HepG2 (cell line): Measurements from ENCODE around the gene RSPH1. TPM values are rescaled to one million over a fixed set of nuclear protein-coding genes. Genes with fewer than 3 reads are reported as not detected.

ENCODE experiments used
- ATAC-seq: fragments of 200-7000 bp; cut with Tn5 transposase; 3 replicates; pipeline ENCODE4 v1.9.1; 2020; ENCODE audit warnings: mild to moderate bottlenecking, moderate library complexity
- BruUV-seq: library from RNA; stranded (reverse); fragments of 400-500 nt; replicated peaks from 2 replicates; lab custom pipeline; 2021; lab: Mats Ljungman, UMichigan
- CTCF ChIA-PET: fragments of 300-600 bp; formaldehyde crosslinking; extraction: SDS; loops from one replicate; lab custom pipeline; 2021; ENCODE audit warnings: low total read pairs, inconsistent platforms, low intra/inter-chr PET ratio; lab: Yijun Ruan, JAX
- POLR2A ChIA-PET: fragments of 350-600 bp; sonication (Branson Sonifier 250); formaldehyde crosslinking; loops from one replicate; lab custom pipeline; 2020; ENCODE audit warnings: antibody characterized with exemption, inconsistent platforms; lab: Yijun Ruan, JAX
- DNase-seq: peaks from one replicate; pipeline ENCODE4 v3.0.0-alpha.2; 2015; ENCODE audit warnings: low spot score
- FAIRE-seq: peaks from 3 replicates; lab custom pipeline; 2011; peaks lifted over from hg19 to GRCh38; lab: Jason Lieb, UNC
- H2AFZ ChIP-seq: one replicate; pipeline ENCODE4 v1.6.1; 2011; ENCODE audit warnings: low read length, inconsistent platforms
- H3K27ac ChIP-seq: fragments of 300-600 bp; 3 replicates; pipeline ENCODE4 v1.8.0; 2011; ENCODE audit warnings: mixed run types, mild to moderate bottlenecking, mixed read lengths, low read length, inconsistent platforms; ENCODE audit not compliant: insufficient read depth; ENCODE audit errors: extremely low read length
- H3K27me3 ChIP-seq, 2 experiments: fragments of 200-600 bp in 1 of 2; 2 replicates in 1 of 2; 3 replicates in 1 of 2; pipeline versions ENCODE4 v1.6.0 to v1.8.0; 2011; ENCODE audit warnings: low read length in 2 of 2, mild to moderate bottlenecking in 2 of 2, moderate library complexity in 2 of 2, inconsistent platforms in 1 of 2; ENCODE audit not compliant: insufficient read depth in 2 of 2, control insufficient read depth in 1 of 2
- H3K36me3 ChIP-seq, 2 experiments: fragments of 200-600 bp in 1 of 2; replicated peaks in 1 of 2; 2 replicates in 1 of 2; 3 replicates in 1 of 2; pipeline versions ENCODE4 v1.5.1 to v1.8.0; 2011; ENCODE audit warnings: low read length in 2 of 2, inconsistent platforms in 1 of 2; ENCODE audit not compliant: insufficient read depth in 2 of 2, control insufficient read depth in 1 of 2
- H3K4me1 ChIP-seq: 2 replicates; pipeline ENCODE4 v1.5.1; 2012; ENCODE audit warnings: low read length, inconsistent platforms; ENCODE audit not compliant: insufficient read depth
- H3K4me2 ChIP-seq: 2 replicates; pipeline ENCODE4 v1.6.0; 2011; ENCODE audit warnings: low read depth, low read length, inconsistent platforms
- H3K4me3 ChIP-seq, 3 experiments: fragments of 200-600 bp in 1 of 3; sonication (generic), shearing (Covaris generic) in 1 of 3; replicated peaks in 1 of 3; 2 replicates each; pipeline ENCODE4 v1.5.1; 2011 to 2016; ENCODE audit warnings: low read length in 3 of 3, inconsistent platforms in 2 of 3, low read depth in 2 of 3, mild to moderate bottlenecking in 2 of 3, control low read depth in 1 of 3, mixed read lengths in 1 of 3; ENCODE audit not compliant: insufficient read depth in 1 of 3
- H3K79me2 ChIP-seq: one replicate; pipeline ENCODE4 v1.6.1; 2011; ENCODE audit warnings: low read length, inconsistent platforms; ENCODE audit not compliant: insufficient read depth
- H3K9ac ChIP-seq: 2 replicates; pipeline ENCODE4 v1.6.0; 2011; ENCODE audit warnings: mild to moderate bottlenecking, low read depth, low read length, inconsistent platforms; ENCODE audit not compliant: insufficient read depth
- H3K9me3 ChIP-seq: 2 replicates; pipeline ENCODE4 v1.5.1; 2012; ENCODE audit warnings: mild to moderate bottlenecking, low read length
- H4K20me1 ChIP-seq: 2 replicates; pipeline ENCODE4 v1.6.0; 2011; ENCODE audit warnings: inconsistent platforms, mild to moderate bottlenecking, low read length, moderate library complexity; ENCODE audit not compliant: insufficient read depth
- CEBPB ChIP-seq: IDR thresholded peaks from 2 replicates; pipeline ENCODE4 v1.6.1; 2011; ENCODE audit warnings: low read depth, low read length, improper control_type of control experiment, borderline replicate concordance
- CENPX ChIP-seq: sonication (generic); formaldehyde crosslinking; IDR thresholded peaks from 2 replicates; pipeline ENCODE4 v1.9.0; 2021; ENCODE audit warnings: mild to moderate bottlenecking, missing genetic modification reagents, moderate library complexity
- FOSL2 ChIP-seq: sonication (generic); formaldehyde crosslinking; IDR thresholded peaks from 2 replicates; pipeline ENCODE4 v1.4.0; 2020; ENCODE audit warnings: missing genetic modification reagents
- WGBS: methylation state at CpG from one replicate; pipeline ENCODE4 v1.1.6; 2017; ENCODE audit warnings: low lambda C conversion rate; 5-methylcytosine and 5-hydroxymethylcytosine counted together
- in situ Hi-C: cut with HindIII; loops from 2 replicates; pipeline ENCODE4 v1.10.0; 2017; ENCODE audit warnings: low pct_unique_long_range_greater_than_20kb; ENCODE audit not compliant: extremely low pct_ligation_motif_present
- intact Hi-C: fragments of 100-400 bp; cut with micrococcal nuclease; formaldehyde crosslinking; loops from one replicate; pipeline ENCODE4 v1.10.0; 2022; ENCODE audit not compliant: unreplicated experiment
- polyA plus RNA-seq, 8 experiments: library from polyadenylated mRNA; depleted of rRNA in 3 of 8; stranded (reverse) in 7 of 8; unstranded in 1 of 8; fragments of >200 nt; fragmentation: Illumina TruSeq in 4 of 8; extraction: Trizol in 4 of 8; gene quantifications; 2 replicates each; pipeline versions ENCODE4 v1.2.1 to v1.2.3, GENCODE V29; 2011 to 2016; ENCODE audit warnings: low read depth in 4 of 8, missing spikeins in 1 of 8, mixed read lengths in 1 of 8; ENCODE audit not compliant: insufficient read depth in 1 of 8
- total RNA-seq, 5 experiments: library from RNA; depleted of rRNA; stranded (reverse); fragments of >200 nt; fragmentation: Illumina TruSeq; extraction: Trizol; gene quantifications; 2 replicates each; pipeline ENCODE4 v1.2.3, GENCODE V29; 2016; ENCODE audit warnings: low read depth in 1 of 5
- TF ChIP-seq, protein P1 (sequence below): sonication (generic); formaldehyde crosslinking; IDR thresholded peaks from 2 replicates; pipeline ENCODE4 v1.4.0; 2020; ENCODE audit warnings: mild to moderate bottlenecking, low read depth, missing genetic modification reagents

The RSPH1 gene
- total and polyA plus RNA-seq, 2 of the 13 experiments (the other 11 are each of a cell fraction or from before 2014, with no cell fraction given), result not detected

DNA sequence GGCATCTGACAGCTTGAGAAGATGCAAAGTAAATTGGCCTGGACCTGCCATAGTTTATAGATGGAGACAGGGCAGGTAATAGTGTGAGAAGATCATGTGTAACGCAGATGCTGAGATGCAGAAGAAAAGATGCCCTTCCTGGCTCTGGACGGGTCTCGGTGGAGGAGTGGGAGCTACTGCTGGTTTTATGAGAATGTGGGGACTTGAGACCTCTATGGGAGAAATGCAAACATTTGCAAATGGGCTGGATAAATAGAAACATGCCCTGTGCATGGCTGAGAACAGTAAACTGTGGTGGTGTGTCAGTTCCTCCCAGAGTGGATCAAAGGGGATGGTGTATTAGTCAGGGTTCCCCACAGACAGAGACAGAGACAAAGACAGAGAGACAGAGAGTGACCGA, 70.4 kb downstream of the RSPH1 start:
- intact Hi-C loops (no loop called here), in situ Hi-C loops (no loop called here)
- TF ChIP-seq, protein P1, sequence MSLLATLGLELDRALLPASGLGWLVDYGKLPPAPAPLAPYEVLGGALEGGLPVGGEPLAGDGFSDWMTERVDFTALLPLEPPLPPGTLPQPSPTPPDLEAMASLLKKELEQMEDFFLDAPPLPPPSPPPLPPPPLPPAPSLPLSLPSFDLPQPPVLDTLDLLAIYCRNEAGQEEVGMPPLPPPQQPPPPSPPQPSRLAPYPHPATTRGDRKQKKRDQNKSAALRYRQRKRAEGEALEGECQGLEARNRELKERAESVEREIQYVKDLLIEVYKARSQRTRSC, result no peak
- 0 out of 2 replicates have a peak, but pooled peaks have one; percentile 17 for TF ChIP-seq FOSL2
- CTCF ChIA-PET, result no interaction called here
- H3K4me2 ChIP-seq, result no peak overlapping the region
- FAIRE-seq (no peak), ATAC-seq (no peak), DNase-seq (no peak)
- no TSS peak for BruUV-seq
- H3K79me2 ChIP-seq, result no peaks in the 10 kb centered on the region
- peaks cover 1 to 16% of the 10 kb centered on the region in 2 experiments; a peak in 1 of 5 replicates for H3K27me3 ChIP-seq
- no peaks in the 10 kb centered on the region for H4K20me1 ChIP-seq
- POLR2A ChIA-PET, result no interaction called here
- no peak overlapping the region for H3K27ac ChIP-seq
- H3K4me3 ChIP-seq, result no peak overlapping the region
- H3K4me1 ChIP-seq, result peaks cover 28% of the 10 kb centered on the region
- no peaks in the 10 kb centered on the region for H3K36me3 ChIP-seq
- no peak overlapping the region for H3K9ac ChIP-seq
- 22% methylated on average over 4 of the region's 4 CpGs for WGBS
- no peaks in the 10 kb centered on the region for H3K9me3 ChIP-seq
- no peak overlapping the region for H2AFZ ChIP-seq

DNA sequence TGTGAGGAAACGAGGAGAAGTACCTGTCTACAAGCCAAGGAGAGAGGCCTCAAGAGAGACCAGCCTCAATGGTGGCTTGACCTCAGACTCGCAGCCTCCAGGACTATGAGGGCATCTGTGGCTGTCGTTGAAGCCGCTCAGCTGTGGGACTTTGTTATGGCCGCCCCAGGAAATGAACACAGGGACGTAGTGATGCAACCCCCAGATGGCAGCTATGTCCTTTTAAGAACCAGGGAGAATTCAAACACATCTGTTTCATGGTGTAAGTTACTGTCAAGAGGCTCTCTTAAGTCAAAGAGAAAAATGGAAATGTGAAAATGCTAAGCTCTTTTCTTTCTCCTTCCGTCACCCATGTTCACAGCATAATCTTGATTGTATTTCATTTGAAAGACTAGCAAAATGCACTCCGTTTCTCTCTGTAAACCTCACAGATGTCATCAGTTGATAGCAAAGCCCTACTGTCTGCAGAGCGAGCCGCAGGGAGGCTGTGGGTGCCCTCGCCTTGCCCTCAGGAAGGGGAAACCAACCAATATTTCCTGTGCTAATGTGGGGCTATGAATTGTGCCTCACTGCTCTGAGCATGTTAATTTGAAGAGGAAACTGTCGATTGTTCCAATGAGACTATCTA, 71.0 kb downstream of the RSPH1 start:
- ATAC-seq (no peak), DNase-seq (no peak), FAIRE-seq (no peak)
- BruUV-seq, result no TSS peak
- in situ Hi-C loops, result no loop called here
- Histone ChIP-seq H3K4me3 (no peak overlapping the region), H3K36me3 (no peaks in the 10 kb centered on the region), H4K20me1 (no peaks in the 10 kb centered on the region), H3K27me3 (peaks cover 1 to 16% of the 10 kb centered on the region in 2 experiments; a peak in 1 of 5 replicates), H2AFZ (no peak overlapping the region), H3K4me1 (peaks cover 28% of the 10 kb centered on the region), H3K9ac (no peak overlapping the region), H3K79me2 (no peaks in the 10 kb centered on the region), H3K4me2 (no peak overlapping the region), H3K9me3 (no peaks in the 10 kb centered on the region), H3K27ac (no peak overlapping the region)
- POLR2A ChIA-PET, result no interaction called here
- intact Hi-C loops, result no loop called here
- 27% methylated on average over 12 of the region's 12 CpGs for WGBS
- TF ChIP-seq CENPX (CRISPR knock-in tag) (no peak), CEBPB (peak; percentile 40; the same call in 1 of the 2 replicates)
- CTCF ChIA-PET, result no interaction called here
